ENCODE results near the gene ZDHHC17.

The ZDHHC17 gene

DNA sequence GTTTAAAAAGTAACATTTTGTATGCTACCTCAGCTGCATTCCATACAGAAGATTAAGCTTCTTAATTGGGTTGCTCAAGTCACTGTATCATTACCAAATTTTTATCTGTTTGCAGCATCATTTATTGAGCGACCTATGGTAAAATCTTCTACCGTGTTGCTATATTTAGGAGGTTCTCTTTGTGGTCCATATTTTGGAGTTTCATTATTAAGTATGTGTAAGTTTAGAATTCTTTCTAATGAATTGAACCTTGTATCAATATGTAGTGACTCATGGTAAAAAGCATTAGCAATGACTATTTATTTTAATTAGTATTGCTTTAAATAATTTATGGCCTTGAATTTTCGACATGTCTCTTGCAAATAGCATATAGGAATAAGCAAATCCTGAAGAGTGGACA, 72.7 kb downstream of the ZDHHC17 start:
- no peak for DNase-seq

- DNase-seq: no peak
Observed at GRCh38 chr12:76847260-76847659, 83.3 kb downstream of the ZDHHC17 start.

DNA sequence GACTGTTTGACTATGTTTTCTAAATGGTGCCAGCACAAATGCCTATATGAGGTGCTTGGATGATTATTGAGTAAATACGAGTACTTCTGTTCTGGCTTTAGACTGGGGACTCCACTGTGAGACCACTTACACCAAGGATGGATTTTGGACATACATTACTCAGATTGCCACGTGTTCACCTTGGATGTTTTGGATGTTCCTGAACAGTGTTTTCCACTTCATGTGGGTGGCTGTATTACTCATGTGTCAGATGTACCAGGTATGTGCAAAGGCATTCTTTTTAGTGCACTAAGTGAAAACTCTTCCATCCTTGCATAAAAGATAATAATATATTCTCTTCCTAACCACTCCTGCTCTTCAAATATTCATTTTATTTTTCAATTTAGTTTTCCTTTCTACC, 84.2 kb downstream of the ZDHHC17 start:
- DNase-seq: no peak

GRCh38 chr12:76852106-76852505, 88.2 kb downstream of the ZDHHC17 start:
- DNase-seq: no peak

DNA sequence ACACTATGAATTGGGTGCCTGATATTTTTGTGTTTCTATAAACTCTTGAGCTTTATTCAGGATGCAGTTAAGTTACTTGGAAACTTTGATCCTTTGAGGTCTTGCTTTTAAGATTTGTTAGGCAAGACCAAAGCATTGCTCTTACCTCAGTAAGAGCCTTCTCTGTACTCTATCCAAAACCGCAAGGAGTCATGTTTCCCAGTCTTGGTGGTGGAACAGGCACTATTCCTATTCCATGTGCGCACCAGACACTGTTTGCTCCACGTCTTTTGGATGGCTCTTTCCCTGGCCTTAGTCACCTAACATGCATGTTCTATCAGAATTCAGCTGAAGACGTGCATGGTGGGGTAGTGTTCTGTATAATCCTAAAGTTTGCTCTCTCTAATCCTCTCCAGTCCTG, 91.4 kb downstream of the ZDHHC17 start:
- no peak for DNase-seq

GRCh38 chr12:76856018-76856644, 92.2 kb downstream of the ZDHHC17 start:
- no peak for DNase-seq

GRCh38 chr12:76859611-76860010, 95.7 kb downstream of the ZDHHC17 start:
- peak; percentile 90 for DNase-seq

DNA sequence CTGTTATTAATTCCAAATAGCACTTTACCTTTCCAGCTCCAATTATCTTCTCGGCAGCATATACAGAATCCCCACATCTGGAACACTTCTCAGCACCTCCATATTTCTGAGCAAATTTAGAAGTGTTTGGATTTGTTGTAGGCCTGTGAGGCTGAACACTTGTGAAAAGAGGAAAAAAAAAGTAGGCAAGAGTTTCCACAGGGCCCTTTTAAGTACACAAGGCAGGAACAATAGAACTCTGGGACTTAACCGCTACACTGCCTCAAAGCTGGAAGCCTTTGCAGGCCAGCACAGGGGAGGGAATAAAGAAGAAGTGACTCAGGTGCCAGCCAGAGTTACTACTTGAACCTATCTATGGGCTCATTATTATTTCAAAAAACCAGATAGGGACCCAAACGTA, 96.3 kb downstream of the ZDHHC17 start:
- no peak for DNase-seq

DNA sequence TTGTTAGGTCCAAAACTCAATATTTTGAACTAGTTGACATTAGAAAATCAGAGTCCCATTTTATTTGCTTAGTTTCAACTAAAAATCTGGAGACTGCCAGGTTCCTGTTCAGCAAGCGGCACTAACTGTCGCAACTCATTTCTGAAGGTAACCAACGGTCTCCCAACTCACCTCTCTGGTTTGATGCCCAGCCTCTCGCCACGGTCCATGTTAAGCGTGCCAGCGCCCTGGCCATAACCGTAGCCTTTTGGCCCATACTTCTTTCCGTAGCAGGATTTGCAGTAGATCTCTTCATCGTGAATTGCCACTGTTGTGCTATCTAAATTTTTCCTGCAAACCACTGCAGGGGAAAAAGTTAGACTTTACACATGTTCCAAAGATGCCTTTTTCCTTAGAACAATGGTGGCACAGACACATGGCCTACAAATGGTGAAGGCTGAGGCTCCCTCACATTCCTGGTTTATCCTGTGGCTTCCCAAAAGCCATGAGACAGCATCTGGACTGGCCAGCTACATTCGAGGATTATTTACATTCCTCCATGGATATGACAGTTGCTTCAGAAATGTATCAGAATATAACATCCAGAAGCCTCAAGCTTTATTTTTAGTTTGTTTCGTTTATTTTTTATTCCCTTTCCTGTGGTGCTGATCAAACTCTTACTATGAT, 99.2 kb downstream of the ZDHHC17 start:
- no peak for DNase-seq

DNA sequence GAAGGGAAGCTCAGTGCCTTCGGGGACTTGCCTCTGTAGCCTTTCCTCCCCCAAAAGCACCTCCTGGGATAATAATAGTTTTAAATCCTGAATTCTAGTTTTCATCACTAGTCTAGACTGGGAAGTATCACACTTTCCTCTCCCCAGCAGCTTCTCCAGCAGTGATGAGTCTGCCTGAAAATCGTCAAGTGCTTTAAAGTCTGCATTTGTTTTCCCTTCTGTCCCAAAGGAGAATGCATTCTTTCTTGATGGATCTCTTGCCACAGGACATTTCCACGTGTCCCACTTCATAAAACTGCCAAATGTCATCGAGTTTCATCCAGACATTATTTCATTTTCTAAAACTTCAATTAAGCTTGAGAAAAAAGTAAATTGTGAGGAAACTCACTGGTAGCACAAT, 99.9 kb downstream of the ZDHHC17 start:
- no peak for DNase-seq

- no peak for DNase-seq
Observed at GRCh38 chr12:76864791-76865400, 101.0 kb downstream of the ZDHHC17 start.

GRCh38 chr12:76866151-76866567, 102.2 kb downstream of the ZDHHC17 start:
- no peak for DNase-seq

DNA sequence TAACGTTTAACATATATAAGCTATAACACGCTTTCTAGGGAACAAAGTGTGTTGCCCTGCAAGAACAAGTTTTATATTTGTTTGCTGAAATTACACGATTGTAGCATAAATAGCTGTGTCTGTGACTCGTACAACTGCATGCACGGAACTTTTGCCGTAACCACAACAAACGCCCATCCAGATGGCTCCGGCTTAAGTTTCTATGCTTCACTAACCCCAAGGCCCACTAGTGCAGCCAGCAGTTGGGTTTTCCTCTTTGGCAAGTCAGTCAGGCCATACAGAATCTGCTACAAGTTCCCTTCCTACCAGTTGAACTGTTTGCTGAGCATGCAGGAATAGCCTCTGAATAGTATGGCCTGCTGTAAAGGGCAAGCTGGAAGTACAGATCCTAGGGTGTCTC, 102.8 kb downstream of the ZDHHC17 start:
- no peak for DNase-seq

GRCh38 chr12:76871082-76871481, 107.2 kb downstream of the ZDHHC17 start:
- DNase-seq: peak; percentile 91

DNA sequence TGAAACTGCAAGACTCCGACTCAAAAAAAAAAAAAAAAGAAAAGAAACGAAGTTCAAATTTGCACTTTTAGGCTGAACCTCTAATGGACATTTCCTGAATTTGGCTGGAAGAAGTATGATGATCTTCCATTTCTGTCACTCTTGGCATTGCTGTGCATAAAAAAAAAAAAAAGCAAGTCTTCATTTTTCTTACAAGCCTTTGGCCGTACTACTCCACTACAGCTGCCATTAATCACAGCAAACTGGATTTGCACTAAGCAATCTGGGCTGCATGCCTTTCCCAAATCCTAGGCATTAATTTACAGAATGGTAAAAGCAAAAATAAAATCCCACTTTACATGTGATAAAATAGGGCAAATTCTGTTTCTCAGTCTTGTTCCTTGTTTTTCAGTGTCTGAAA, 107.8 kb downstream of the ZDHHC17 start:
- DNase-seq: no peak

DNA sequence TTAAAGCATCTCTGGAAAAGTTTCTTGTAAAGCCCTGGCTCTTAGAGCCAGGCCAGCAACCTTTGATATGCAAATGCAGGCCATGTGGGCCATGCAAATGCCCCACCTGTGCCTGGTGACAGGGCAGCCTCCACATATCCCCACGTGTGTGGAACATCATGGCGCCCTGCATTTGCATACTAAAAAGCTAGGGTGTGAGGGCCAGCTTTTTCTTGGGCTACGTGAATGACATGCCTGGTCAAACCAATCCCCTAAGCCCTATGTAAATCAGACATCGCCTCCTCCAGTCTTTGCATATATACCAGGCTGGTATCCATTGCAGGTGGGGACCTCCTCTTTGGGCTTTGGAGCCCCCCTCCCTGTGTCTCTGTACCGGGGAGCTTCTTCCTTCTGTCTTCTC, 108.5 kb downstream of the ZDHHC17 start:
- DNase-seq: no peak

- no peak for DNase-seq
Observed at GRCh38 chr12:76874027-76874426, 110.1 kb downstream of the ZDHHC17 start.

GRCh38 chr12:76874491-76875190, 110.7 kb downstream of the ZDHHC17 start:
- DNase-seq: no peak

GRCh38 chr12:76876696-76877229, 112.8 kb downstream of the ZDHHC17 start:
- no peak for DNase-seq

- DNase-seq: peak; percentile 28
Observed at GRCh38 chr12:76878099-76878898, 114.4 kb downstream of the ZDHHC17 start.

DNA sequence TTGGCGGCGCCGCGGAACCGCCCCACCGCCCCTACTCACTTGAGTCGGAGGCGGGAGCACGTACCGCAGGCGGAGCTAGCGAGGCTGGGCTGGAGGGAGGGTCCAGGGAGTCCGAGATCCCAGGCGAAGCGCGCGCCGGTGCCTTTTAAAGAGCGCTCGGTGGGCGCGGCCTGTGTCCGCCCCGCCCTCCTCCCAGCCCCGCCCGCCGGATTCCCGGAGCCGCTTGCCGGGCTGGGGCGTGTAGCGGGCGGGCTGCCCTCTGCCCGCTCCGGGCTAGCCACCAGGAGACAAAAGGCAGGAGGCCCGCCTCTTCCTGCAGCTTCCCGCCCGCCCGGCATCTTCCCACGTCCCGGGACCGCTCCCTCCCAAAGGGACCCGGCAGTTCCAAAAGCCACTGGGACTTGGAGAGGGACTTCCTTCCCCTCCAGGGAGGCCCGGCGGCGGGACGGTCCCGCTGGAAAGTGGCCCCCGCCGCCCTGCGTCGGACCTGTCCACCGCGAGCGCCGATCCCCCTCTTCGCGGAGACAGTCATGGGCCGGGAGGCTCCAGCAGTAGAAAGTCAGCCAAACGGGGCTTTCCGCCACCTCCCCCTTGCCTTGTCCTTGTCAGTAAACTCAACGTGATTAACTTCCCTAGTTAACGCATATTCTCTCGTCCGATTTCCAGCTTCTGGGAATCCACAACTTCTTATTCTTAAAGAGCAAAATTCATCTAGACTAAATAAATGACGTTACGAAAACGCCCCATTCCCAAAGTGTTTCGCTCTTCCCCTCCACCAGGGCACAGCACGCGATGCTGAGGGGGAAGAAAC, 115.2 kb downstream of the ZDHHC17 start, which contains the start of gene CSRP2:
TSS of gene CSRP2 (minus strand) at position 121 of the 811 bp plus-strand sequence. CDS start 12,759 bp downstream, outside the sequence.
- DNase-seq: peak; percentile 84

All from hematopoietic multipotent progenitor cell treated with erythropoietin and hydrocortisone succinate and interleukin-3 and kit ligand, for 6 days (in vitro differentiated cells).